HG03520 (cell line): ENCODE data around the gene NOXO1.
"Not testable (repeated sequence)": the region's sequence is repeated elsewhere in the genome, so short reads cannot be mapped to it uniquely, and the experiment has no call there.

Experiments used
- ATAC-seq: cut with Tn5 transposase; IDR thresholded peaks from one replicate; pipeline ENCODE4 v1.9.1; 2021; ENCODE audit warnings: mild to moderate bottlenecking, moderate library complexity; ENCODE audit not compliant: unreplicated experiment

NOXO1 gene

GRCh38 chr16:2011726-2012125, 30.5 kb upstream of the NOXO1 start:
- ATAC-seq = not testable (repeated sequence)

- ATAC-seq = peak; percentile 70
These were observed 28.7 kb upstream of the NOXO1 start, which contains the start of gene ZNF598 for GRCh38 chr16:2009791-2010510. Gene ZNF598 (minus strand): TSS chr16:2009821.

GRCh38 chr16:2009164-2009711, 28.0 kb upstream of the NOXO1 start:
- ATAC-seq = peak; percentile 21

GRCh38 chr16:2008631-2009163, 27.4 kb upstream of the NOXO1 start:
- ATAC-seq = no peak

- ATAC-seq = no peak
These were observed 26.8 kb upstream of the NOXO1 start for GRCh38 chr16:2008009-2008526.

- ATAC-seq = no peak
These were observed 26.0 kb upstream of the NOXO1 start for GRCh38 chr16:2007081-2007836.

- no peak for ATAC-seq
These were observed 25.0 kb upstream of the NOXO1 start for GRCh38 chr16:2006317-2006716.

GRCh38 chr16:2005646-2006045, 24.4 kb upstream of the NOXO1 start:
- ATAC-seq = no peak

GRCh38 chr16:2004795-2005517, 23.7 kb upstream of the NOXO1 start:
- ATAC-seq = no peak

- no peak for ATAC-seq
These were observed 22.8 kb upstream of the NOXO1 start for GRCh38 chr16:2003827-2004641.

GRCh38 chr16:2003231-2003826, 22.1 kb upstream of the NOXO1 start:
- ATAC-seq = no peak

GRCh38 chr16:2002406-2003230, 21.3 kb upstream of the NOXO1 start:
- ATAC-seq = no peak

- no peak for ATAC-seq
These were observed 20.4 kb upstream of the NOXO1 start for GRCh38 chr16:2001456-2002355.

GRCh38 chr16:2001035-2001434, 19.8 kb upstream of the NOXO1 start:
- no peak for ATAC-seq

GRCh38 chr16:1999866-2000514, 18.7 kb upstream of the NOXO1 start:
- ATAC-seq = no peak

GRCh38 chr16:1998852-1999801, 17.9 kb upstream of the NOXO1 start:
- no peak for ATAC-seq
